Activated gamma-delta T cell treated with anti-CD3 and anti-CD28 coated beads, Interleukin-2, amount 50 U/mL, for 16 hours (primary cell): Measurements from ENCODE around the gene UCMA.

Source experiments
- DNase-seq: peaks from one replicate; pipeline ENCODE4 v3.0.0-alpha.2; 2020; ENCODE audit warnings: low read depth

The UCMA gene

DNA sequence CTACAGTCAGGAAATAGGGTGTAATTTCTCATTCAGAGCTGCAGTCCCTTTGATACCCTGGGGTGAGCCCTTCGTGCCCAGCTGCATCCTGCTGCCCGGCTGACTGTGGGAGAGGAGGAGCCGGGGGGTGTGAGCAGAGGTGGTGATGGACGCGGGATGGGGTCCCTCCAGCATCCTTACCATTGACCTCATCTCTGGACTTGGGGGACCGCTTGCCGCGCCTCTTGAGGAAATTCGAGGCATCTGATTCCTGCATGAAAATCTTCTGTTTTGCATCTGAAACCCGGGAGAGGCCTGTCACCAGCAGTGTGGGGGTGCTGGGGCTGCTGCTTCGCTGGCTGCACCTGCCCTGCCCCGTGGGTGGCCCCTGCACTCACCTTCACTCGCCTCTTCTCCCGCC, 816 bp downstream of the UCMA start:
- DNase-seq, result no peak

- DNase-seq, result no peak
Observed at GRCh38 chr10:13231808-13232207, 2.4 kb downstream of the UCMA start.

GRCh38 chr10:13231190-13231589, 3.0 kb downstream of the UCMA start:
- no peak for DNase-seq

DNA sequence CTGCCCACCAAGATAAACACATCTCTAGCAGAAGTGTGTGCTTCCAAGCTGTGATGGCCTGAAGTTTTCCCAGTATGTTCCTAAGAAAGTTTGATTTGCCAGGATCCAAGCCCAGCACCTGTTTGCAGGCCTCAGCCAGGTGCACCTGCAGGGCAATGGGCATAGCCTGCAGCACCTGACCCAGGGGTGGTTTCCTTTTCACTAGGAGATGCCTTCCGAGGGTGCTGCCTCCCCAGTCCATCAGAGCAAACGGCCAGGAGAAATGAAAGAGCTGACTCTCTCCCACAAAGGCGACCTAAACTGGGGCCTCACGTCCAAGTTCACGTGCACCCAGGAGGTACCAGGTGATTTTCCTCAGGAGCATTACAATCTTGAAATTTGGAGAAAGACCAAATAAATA, 7.1 kb downstream of the UCMA start:
- DNase-seq, result no peak

DNA sequence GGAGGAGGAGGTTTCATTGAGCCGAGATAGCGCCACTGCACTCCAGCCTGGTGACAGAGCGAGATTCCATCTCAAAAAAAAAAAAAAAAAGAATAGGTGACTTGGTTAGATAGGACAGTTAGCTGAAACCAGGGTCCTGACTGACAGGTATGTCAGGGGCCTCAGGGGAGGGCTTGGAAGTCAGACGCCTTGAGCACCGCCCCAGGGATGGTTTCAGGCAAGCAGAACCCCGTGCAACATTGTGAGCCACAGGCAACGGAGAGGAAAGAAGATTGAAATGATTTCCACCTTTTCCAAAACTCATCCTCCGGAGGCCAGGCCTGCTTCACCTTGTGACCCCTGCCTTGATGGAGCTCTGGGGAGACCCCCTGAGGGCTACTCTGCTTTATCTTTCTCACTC, 8.6 kb downstream of the UCMA start:
- DNase-seq, result no peak

GRCh38 chr10:13224210-13224995, 9.8 kb downstream of the UCMA start:
- DNase-seq, result no peak

- no peak for DNase-seq
Observed at GRCh38 chr10:13223241-13223640, 10.9 kb downstream of the UCMA start.

GRCh38 chr10:13222566-13222965, 11.6 kb downstream of the UCMA start:
- no peak for DNase-seq

DNA sequence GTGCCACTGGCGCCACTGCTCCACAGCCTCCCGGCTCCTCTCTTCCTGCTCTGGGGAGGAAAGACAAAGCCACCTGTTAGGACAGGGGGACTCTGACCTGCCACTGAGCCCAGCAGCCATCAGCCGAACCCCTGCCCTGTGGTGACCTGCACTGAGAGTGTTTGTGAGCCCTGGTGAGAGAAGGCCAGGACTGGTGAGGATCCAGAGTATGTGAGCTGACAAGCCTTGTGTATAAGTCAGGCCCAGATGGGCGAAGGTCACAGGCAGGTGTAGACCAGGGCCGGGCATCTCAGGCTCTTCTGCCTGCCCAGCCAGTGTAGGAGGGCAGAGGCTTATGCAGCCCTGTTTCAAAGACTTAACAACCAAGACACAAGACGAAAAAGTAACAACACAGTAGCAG, 12.0 kb downstream of the UCMA start:
- no peak for DNase-seq

GRCh38 chr10:13221572-13221971, 12.6 kb downstream of the UCMA start:
- DNase-seq, result no peak

DNA sequence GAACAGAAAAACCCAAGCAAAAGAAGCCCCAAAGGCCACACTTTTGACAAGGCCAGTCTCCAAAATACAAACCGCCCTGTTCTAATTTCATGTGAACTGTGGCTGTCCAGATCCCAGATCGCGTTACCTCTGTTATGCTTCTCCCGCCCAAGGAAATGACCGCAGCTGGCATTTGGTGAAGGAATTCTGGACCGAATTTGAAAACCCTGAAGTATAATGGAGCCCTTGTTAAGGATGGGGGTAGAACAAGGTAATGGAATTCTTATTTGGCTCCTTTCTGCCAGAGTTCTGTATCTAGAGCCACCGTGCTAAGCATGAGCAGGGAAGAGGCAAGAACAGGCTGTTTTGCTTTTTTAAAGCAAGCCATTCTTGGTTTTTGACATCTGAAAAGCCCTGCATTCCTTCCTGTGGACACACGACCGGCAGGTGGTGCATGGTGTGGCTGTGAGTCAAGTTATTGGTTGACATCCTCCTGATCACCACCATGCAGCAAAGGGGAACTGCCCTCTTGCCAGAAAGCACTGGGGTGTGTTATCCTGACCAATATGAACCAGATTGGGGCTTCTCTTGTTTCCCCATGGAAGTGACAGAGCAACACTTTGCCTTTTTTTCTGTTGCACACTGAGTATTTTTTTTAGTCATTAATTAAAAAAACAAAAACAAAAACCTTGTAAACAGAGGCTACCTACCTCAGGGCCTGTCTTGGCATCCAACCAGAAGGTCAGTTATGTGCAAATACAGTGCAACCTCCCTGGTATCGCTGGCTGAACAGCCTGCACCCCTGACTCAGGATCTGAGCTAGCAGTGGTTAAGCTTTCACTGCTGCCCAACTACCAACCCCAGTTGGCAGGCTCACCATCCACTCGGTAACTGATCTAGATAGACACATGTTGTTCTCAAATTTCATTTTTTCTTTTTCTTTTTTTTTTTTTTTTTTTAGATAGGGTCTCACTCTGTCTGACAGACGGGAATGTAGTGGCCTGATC, 14.2 kb downstream of the UCMA start:
- no peak for DNase-seq

- no peak for DNase-seq
Observed at GRCh38 chr10:13218878-13219277, 15.3 kb downstream of the UCMA start.

GRCh38 chr10:13213163-13213562, 21.0 kb downstream of the UCMA start:
- no peak for DNase-seq

DNA sequence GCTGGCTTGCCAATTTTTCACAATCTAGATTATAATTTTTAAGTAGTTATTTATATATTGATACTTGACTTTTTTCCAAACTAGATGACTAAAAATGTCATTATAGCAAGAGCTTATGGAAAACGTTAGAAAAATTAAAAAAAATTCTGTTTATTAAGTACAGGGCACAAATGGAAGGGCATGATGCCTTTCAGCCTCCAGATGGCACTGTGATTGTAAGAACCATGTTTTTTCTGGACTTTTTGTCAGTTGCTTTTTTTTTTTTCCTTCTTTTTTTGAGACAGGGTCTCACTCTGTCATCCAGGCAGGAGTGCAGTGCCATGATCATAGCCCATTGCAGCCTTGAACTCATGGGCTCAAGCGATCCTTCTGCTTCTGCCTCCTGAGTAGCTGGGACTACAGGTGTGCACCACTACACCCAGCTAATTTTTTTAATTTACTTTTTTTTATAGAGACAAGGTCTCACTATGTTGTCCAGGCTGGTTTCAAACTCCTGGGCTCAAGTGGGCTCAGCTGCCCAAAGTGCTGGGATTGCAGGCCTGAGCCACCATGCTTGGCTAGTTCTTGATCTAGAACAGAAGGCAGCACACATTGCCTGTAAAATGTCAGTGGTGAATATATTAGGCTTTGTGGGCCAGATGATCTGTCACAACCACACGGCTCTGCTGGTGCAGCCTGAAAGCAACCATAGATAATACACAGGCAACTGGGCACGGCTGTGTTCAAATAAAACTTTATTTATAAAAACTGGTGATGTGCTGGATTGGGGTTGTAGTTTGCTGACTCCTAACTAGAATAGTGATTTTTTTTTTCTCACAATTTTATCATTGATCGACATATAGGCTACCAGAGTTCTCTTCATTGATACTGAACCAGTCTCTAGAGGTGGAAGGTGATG, 27.4 kb downstream of the UCMA start:
- no peak for DNase-seq

GRCh38 chr10:13206091-13206490, 28.1 kb downstream of the UCMA start:
- DNase-seq, result no peak

- DNase-seq, result no peak
Observed at GRCh38 chr10:13201132-13201531, 33.0 kb downstream of the UCMA start.

- no peak for DNase-seq
Observed at GRCh38 chr10:13195016-13195415, 39.2 kb downstream of the UCMA start.

DNA sequence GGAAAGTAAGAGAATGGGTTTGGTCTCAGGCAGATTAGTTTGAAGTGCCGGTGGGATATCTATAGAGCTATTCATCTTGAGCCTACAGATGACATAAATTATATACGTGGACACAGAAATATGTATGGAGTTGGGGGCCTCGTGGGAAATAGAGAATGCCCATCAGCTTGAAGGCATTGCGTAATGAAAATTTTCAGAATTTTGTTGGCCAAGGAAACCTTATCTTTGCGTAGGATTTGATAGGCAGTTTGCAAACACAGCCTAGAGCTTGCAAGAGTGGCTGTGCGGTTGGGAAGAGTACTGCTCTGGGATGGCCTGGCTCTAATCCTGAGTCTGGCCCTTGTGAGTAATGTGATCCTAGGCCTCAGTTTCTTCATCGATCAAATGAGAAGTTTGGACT, 40.5 kb downstream of the UCMA start:
- no peak for DNase-seq

DNA sequence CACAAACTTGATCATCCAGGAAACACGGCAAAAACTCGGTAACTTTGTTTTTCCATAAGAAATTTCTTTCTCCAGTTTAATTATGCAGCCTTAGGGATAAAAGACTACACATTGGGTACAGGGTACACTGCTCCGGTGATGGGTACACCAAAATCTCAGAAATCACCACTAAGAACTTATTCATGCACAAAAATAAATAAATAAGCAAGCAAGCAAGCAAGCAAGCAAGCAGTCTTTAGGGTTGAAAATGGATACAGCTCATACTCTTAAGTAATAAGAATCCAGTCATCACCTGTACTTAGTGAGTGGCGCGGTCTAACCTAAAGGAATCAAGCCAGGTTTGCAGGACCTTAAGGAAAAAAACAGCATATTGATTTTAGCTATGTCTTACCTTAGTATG, 42.8 kb downstream of the UCMA start:
- no peak for DNase-seq

- no peak for DNase-seq
Observed at GRCh38 chr10:13190816-13191215, 43.4 kb downstream of the UCMA start.

DNA sequence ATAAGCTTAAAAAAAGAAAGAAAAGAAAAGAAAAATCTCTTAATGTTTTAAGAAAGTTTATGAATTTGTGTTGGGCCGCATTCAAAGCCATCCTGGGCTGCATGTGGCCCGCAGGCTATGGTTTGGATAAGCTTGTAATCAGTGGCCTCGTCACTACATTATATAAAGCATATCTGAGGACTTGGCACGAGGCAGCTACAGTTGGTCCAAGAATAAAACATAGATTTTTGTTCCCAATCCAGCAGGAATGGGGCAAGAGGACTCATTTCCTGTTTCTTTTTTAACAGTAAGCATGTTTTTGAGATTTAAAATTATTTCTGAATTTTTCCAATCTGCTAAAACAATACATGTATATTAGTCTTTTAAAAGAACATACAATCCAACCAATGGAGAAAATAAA, 44.2 kb downstream of the UCMA start:
- DNase-seq, result no peak

DNA sequence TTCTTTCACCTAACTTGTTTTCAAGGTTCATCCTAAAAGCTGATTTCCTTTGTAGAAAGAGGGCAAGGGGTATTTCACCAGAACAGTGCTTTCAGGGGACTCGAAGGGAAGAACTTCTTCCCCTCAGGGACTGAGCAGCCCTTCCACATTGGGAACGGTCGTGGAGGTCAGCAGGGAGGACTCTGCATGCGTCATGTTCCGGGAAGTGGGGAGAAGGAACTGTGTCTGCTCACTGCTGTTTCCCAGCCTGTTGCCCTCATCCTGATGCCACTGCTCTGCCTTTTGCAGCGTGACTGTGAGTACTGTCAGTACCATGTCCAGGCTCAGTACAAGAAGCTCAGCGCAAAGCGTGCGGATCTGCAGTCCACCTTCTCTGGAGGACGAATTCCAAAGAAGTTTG, 45.6 kb downstream of the UCMA start:
- no peak for DNase-seq
